Measurements from ENCODE around the gene ARHGAP10. TPM values are rescaled to one million over a fixed set of nuclear protein-coding genes. Genes with fewer than 3 reads are reported as not detected.

Gene ARHGAP10
- total RNA-seq, 1 donor from 2014 or later: 10.9 TPM

GRCh38 chr4:147799986-147800555 is 68.2 kb downstream of the ARHGAP10 start:
- no peak for TF ChIP-seq CTCF (conservative IDR thresholded peaks at IDR 0.05; ENCODE audit: low read depth, low read length)
- no peak for DNase-seq (ENCODE audit: low read depth)

GRCh38 chr4:147801820-147802219 is 69.9 kb downstream of the ARHGAP10 start:
- H3K4me3 ChIP-seq (ENCODE audit: low read depth, low read length): no peak overlapping the region
- no peak for TF ChIP-seq CTCF (conservative IDR thresholded peaks at IDR 0.05; ENCODE audit: low read depth, low read length)
- DNase-seq (ENCODE audit: low read depth): no peak

More at GRCh38 chr4:147799986-147800555, 68.2 kb downstream of the ARHGAP10 start:
- H3K4me3 ChIP-seq (ENCODE audit: low read depth, low read length): no peak overlapping the region

- no peak for TF ChIP-seq CTCF (conservative IDR thresholded peaks at IDR 0.05; ENCODE audit: low read depth, low read length)
- no peak for DNase-seq (ENCODE audit: low read depth)
- no peak overlapping the region for H3K4me3 ChIP-seq (ENCODE audit: low read depth, low read length)
These were observed 70.5 kb downstream of the ARHGAP10 start for GRCh38 chr4:147802346-147802745.

GRCh38 chr4:147805946-147806345 is 74.1 kb downstream of the ARHGAP10 start:
- no peak for TF ChIP-seq CTCF (conservative IDR thresholded peaks at IDR 0.05; ENCODE audit: low read depth, low read length)
- no peak overlapping the region for H3K4me3 ChIP-seq (ENCODE audit: low read depth, low read length)
- DNase-seq (ENCODE audit: low read depth): no peak

DNA sequence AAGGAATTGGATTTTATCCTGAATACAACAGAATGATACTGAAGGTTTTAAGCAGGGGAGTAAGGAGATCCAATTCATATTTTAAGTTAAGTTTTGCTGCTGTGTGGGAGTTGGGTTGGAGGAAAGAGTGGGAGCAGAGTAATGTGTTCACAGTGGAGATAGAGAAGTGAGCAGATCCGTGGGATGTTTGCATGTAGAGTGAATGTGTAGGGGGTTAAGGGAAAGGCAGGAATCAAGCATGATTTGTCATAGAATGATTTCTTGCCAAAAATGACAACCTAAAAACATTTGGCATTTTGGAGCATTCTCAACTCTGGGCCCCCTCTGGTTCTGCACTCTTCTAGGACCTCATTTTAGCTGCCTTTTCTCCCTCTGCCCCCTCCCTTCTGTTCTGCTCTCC is 76.6 kb downstream of the ARHGAP10 start:
- no peak for DNase-seq (ENCODE audit: low read depth)
- no peak for TF ChIP-seq CTCF (conservative IDR thresholded peaks at IDR 0.05; ENCODE audit: low read depth, low read length)
- H3K4me3 ChIP-seq (ENCODE audit: low read depth, low read length): no peak overlapping the region

- H3K4me3 ChIP-seq (ENCODE audit: low read depth, low read length): no peak overlapping the region
- TF ChIP-seq CTCF (conservative IDR thresholded peaks at IDR 0.05; ENCODE audit: low read depth, low read length): no peak
- DNase-seq (ENCODE audit: low read depth): no peak
These were observed 77.3 kb downstream of the ARHGAP10 start for GRCh38 chr4:147809211-147809610.

DNA sequence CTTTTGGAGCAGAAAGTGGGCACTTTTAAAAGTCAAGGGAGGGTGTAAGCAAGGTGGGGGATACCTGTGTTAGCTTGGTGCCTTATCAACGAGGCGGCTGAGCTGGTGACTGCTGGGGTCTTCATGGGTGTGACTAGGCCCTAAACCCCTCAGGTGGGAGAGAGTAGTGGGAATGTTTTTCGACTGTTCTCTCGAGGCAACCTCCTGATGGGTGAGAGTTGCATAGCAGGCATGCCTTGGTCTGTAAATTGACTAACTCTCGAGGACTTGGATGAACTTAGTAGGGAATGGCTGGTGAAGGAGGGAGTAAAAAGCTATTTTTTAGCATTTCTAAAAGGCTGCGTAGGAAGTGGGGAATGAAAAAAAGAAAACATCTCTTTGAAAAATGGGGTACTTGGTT is 80.0 kb downstream of the ARHGAP10 start:
- no peak for TF ChIP-seq CTCF (conservative IDR thresholded peaks at IDR 0.05; ENCODE audit: low read depth, low read length)
- no peak for DNase-seq (ENCODE audit: low read depth)

More for the DNA sequence above, 80.0 kb downstream of the ARHGAP10 start:
- H3K4me3 ChIP-seq (ENCODE audit: low read depth, low read length): no peak overlapping the region

Measured in epithelial cell of proximal tubule (primary cell).